B cell (primary cell): ENCODE results near the gene C2orf78.

Source experiments
- EZH2 ChIP-seq: IDR thresholded peaks from 2 replicates; pipeline ENCODE4 v1.6.1; 2012; ENCODE audit warnings: borderline replicate concordance, low read depth, mild to moderate bottlenecking, moderate library complexity, low read length; ENCODE audit not compliant: insufficient read depth, poor library complexity, severe bottlenecking
- TF ChIP-seq, protein P1 (sequence below): fragments of 200-600 bp; IDR thresholded peaks from one replicate; pipeline ENCODE4 v1.8.0; 2022; ENCODE audit warnings: antibody characterized with exemption, mild to moderate bottlenecking

DNA sequence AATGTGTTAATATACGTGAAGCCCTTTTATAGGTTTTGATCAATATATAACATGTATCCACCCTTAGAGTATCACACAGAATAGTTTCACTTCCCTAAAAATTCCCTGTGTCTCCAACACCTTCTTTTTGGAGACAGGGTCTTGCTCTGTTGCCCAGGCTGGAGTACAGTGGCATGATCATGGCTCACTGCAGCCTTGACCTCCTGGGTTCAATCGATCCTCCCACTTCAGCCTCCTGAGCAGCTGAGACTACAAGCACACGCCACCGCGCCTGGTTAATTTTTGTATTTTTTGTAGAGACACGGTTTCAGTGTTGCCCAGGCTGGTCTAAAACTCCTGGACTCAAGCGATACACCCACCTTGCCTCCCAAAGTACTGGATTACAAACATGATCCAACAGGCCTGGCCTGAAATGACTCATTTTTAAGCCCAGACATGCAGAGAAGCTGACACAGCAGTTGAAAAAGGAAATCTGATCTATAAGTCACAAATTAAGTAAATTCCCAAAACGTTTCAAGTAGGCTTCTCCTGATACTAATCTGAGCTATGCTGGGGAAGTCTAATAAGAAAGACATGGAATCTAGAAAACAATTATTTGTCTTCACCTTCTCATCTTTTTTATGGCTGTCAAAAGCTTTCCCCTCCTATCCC is 7.0 kb upstream of the C2orf78 start:
- TF ChIP-seq, protein P1, sequence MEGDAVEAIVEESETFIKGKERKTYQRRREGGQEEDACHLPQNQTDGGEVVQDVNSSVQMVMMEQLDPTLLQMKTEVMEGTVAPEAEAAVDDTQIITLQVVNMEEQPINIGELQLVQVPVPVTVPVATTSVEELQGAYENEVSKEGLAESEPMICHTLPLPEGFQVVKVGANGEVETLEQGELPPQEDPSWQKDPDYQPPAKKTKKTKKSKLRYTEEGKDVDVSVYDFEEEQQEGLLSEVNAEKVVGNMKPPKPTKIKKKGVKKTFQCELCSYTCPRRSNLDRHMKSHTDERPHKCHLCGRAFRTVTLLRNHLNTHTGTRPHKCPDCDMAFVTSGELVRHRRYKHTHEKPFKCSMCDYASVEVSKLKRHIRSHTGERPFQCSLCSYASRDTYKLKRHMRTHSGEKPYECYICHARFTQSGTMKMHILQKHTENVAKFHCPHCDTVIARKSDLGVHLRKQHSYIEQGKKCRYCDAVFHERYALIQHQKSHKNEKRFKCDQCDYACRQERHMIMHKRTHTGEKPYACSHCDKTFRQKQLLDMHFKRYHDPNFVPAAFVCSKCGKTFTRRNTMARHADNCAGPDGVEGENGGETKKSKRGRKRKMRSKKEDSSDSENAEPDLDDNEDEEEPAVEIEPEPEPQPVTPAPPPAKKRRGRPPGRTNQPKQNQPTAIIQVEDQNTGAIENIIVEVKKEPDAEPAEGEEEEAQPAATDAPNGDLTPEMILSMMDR: no peak
- no peak for TF ChIP-seq EZH2
